Karpas-422 (cell line): ENCODE data around the gene SUGP1. TPM values are rescaled to one million over a fixed set of nuclear protein-coding genes. Genes with fewer than 3 reads are reported as not detected.

Source experiments
- DNase-seq: peaks from one replicate; pipeline ENCODE4 v3.0.0-alpha.2; 2015
- H2AFZ ChIP-seq: fragments of 200-600 bp; sonication (generic); 2 replicates; pipeline ENCODE4 v1.6.1; 2014; ENCODE audit warnings: antibody characterized with exemption, low read length, mixed read lengths
- H3K27ac ChIP-seq: fragments of 200-600 bp; sonication (generic); 2 replicates; pipeline ENCODE4 v1.5.1; 2014; ENCODE audit warnings: mild to moderate bottlenecking, low read length, moderate library complexity
- H3K27me3 ChIP-seq: fragments of 200-600 bp; sonication (generic); 2 replicates; pipeline ENCODE4 v1.6.1; 2014; ENCODE audit warnings: low read length, mixed read lengths
- H3K36me3 ChIP-seq: fragments of 200-600 bp; sonication (generic); 2 replicates; pipeline ENCODE4 v1.6.1; 2014; ENCODE audit warnings: low read length, mixed read lengths; ENCODE audit not compliant: insufficient read depth
- H3K4me1 ChIP-seq: fragments of 200-600 bp; sonication (generic); 2 replicates; pipeline ENCODE4 v1.6.1; 2014; ENCODE audit warnings: mild to moderate bottlenecking, low read length, mixed read lengths
- H3K4me2 ChIP-seq: fragments of 200-600 bp; sonication (generic); 2 replicates; pipeline ENCODE4 v1.6.1; 2014; ENCODE audit warnings: low read length, low read depth, mild to moderate bottlenecking; ENCODE audit not compliant: poor library complexity, severe bottlenecking
- H3K4me3 ChIP-seq: fragments of 200-600 bp; sonication (generic); 2 replicates; pipeline ENCODE4 v1.5.1; 2014; ENCODE audit warnings: mild to moderate bottlenecking, antibody characterized with exemption, low read length, mixed read lengths
- H3K79me2 ChIP-seq: fragments of 200-600 bp; sonication (generic); 2 replicates; pipeline ENCODE4 v1.6.1; 2014; ENCODE audit warnings: mild to moderate bottlenecking, low read length, mixed read lengths
- H3K9ac ChIP-seq: fragments of 200-600 bp; sonication (generic); 2 replicates; pipeline ENCODE4 v1.6.0; 2014; ENCODE audit warnings: low read length
- H3K9me2 ChIP-seq: fragments of 200-600 bp; sonication (generic), shearing (Covaris generic); replicated peaks from 2 replicates; pipeline ENCODE4 v1.6.0; 2014; ENCODE audit warnings: mild to moderate bottlenecking, low read length, moderate library complexity; ENCODE audit not compliant: insufficient read depth
- H3K9me3 ChIP-seq: fragments of 300-700, 200-600 bp; sonication (generic); 2 replicates; pipeline ENCODE4 v1.6.1; 2014; ENCODE audit warnings: low read length, mixed read lengths
- H4K20me1 ChIP-seq: fragments of 200-600 bp; sonication (generic); 2 replicates; pipeline ENCODE4 v1.6.1; 2014; ENCODE audit warnings: mild to moderate bottlenecking, antibody characterized with exemption, low read length, low read depth; ENCODE audit not compliant: insufficient read depth
- total RNA-seq: library from RNA; depleted of rRNA; stranded (reverse); fragments of >200 nt; shearing (Covaris generic); gene quantifications from 2 replicates; pipeline ENCODE4 v1.2.3, GENCODE V29; 2014; ENCODE audit warnings: low replicate concordance

Gene SUGP1
- total RNA-seq, 1 experiment from 2014 or later, result 21.4 TPM

GRCh38 chr19:19321141-19321577 lies 850 bp upstream of the SUGP1 start:
- peaks cover 89% of the 10 kb centered on the region for H3K79me2 ChIP-seq
- H3K4me1 ChIP-seq, result peaks cover 25% of the 10 kb centered on the region
- peak overlapping the region; percentile 76 for H3K27ac ChIP-seq
- no peaks in the 10 kb centered on the region for H4K20me1 ChIP-seq
- peak overlapping the region; percentile 91 for H3K4me2 ChIP-seq
- no peaks in the 10 kb centered on the region for H3K9me2 ChIP-seq
- peak overlapping the region; percentile 91 for H3K4me3 ChIP-seq
- H2AFZ ChIP-seq, result peak overlapping the region; percentile 86; the same call in 1 of the 2 replicates
- H3K36me3 ChIP-seq, result peaks cover 14% of the 10 kb centered on the region
- H3K27me3 ChIP-seq, result no peaks in the 10 kb centered on the region
- peak; percentile 59 for DNase-seq
- peak overlapping the region; percentile 96 for H3K9ac ChIP-seq
- no peaks in the 10 kb centered on the region for H3K9me3 ChIP-seq

DNA sequence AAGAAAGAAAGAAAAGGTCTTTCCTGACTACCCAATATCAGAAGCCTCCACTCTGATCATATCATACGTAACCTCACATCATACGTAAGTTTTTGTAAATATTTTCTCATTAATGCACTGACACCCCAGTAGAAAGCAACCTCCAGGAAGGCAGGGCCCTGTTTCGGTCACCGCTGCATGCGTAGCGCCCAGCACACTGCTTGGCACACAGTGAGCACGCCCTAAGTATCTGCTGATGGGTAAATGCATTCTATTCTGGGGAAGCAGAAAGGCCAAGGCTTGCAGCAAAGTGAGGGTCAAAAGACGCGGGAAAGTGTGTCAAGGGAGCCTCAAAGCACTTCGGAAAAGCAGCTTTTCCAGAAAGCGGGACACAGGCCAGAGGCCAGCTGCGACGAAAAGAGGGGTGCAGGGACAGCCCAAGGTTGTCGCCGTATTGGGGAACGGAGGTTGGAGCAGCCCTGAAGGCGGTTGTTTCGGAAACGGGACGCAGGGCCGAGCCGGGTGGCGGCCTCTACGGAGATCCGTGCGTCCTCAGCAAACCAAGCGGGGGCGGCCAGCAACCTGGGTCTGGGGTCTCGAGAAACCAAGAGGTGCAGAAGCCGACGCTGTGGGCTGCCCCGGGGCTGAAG lies 463 bp downstream of the SUGP1 start:
- peak overlapping the region; percentile 76; the same call in 1 of the 2 replicates for H3K27ac ChIP-seq
- peaks cover 14% of the 10 kb centered on the region for H3K36me3 ChIP-seq
- H4K20me1 ChIP-seq, result no peaks in the 10 kb centered on the region
- H3K4me1 ChIP-seq, result peaks cover 25% of the 10 kb centered on the region
- no peaks in the 10 kb centered on the region for H3K9me2 ChIP-seq
- peaks cover 84% of the 10 kb centered on the region for H3K79me2 ChIP-seq
- no peaks in the 10 kb centered on the region for H3K27me3 ChIP-seq
- no peaks in the 10 kb centered on the region for H3K9me3 ChIP-seq
- no peak overlapping the region; the same call in 1 of the 2 replicates for H2AFZ ChIP-seq
- DNase-seq, result peak; percentile 49
- H3K4me3 ChIP-seq, result peak overlapping the region; percentile 91
- peak overlapping the region; percentile 96 for H3K9ac ChIP-seq
- H3K4me2 ChIP-seq, result peak overlapping the region; percentile 91

DNA sequence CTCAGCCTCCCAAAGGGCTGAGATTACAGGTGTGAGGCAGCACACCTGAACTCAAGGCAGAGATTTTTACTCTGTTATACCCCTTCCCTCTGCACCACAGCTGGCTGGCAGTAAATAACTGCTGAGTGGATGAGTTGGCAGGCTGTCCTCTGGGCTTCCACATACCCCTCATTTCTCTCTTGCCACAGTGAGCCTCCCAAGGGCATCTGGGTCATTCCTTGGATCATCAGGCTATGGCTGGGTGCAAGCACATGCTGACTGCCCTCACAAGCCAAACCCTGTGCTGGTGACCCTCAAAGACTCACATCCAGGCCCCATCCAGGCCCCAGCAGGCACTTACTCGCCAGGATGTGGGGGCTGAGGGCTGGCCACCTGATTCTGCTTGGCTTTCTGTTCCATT lies 4.2 kb downstream of the SUGP1 start:
- Histone ChIP-seq H3K79me2 (peaks cover 52% of the 10 kb centered on the region), H3K4me2 (no peak overlapping the region), H3K36me3 (peaks cover 10% of the 10 kb centered on the region), H3K27me3 (no peaks in the 10 kb centered on the region), H3K9ac (no peak overlapping the region), H2AFZ (no peak overlapping the region), H4K20me1 (no peaks in the 10 kb centered on the region), H3K4me1 (peaks cover 14% of the 10 kb centered on the region), H3K9me3 (no peaks in the 10 kb centered on the region), H3K4me3 (no peak overlapping the region), H3K27ac (no peak overlapping the region), H3K9me2 (no peaks in the 10 kb centered on the region)
- DNase-seq, result no peak

DNA sequence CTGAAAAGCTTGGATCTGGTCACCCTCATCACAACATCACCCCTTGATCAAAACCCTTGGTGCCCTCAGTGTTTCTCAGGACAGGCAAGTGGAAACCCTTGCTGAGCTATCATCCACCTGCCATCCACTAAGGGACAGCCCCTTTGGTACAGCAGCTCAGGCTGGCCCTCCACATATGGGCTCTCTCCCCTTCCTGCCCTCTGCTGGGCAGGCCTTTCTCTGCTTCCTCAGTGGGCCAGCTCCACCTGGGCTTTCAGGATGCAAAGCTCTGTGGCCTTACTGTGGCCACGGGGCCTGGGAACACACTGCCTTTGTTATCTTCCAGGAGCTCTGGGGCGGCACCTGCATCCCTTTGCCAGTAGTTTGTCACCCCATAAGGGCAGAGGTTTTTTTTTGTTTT lies 4.9 kb downstream of the SUGP1 start:
- DNase-seq, result no peak
- peaks cover 49% of the 10 kb centered on the region for H3K79me2 ChIP-seq

DNA sequence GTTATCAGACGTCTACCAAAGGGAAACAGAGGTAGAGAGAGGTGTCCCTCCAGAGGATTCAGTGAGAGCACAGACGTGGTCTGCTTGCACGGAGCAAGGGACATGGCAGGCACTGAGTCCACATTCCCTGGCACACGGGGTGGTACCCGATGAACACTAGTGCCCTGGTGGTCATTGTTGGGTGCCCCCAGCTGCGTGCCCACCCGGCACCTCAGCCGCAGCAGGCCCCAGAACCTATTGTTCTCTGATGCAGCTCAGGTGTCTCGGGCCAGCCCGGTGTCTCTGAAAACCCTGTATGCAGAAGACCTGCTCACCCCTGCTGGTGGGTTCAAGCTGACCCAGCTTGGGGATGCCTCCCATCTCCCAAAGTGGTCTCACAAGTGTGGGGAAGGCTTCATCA lies 11.9 kb downstream of the SUGP1 start:
- Histone ChIP-seq H3K36me3 (peaks cover 8% of the 10 kb centered on the region), H4K20me1 (no peaks in the 10 kb centered on the region)

More for the DNA sequence above, 4.9 kb downstream of the SUGP1 start:
- Histone ChIP-seq H3K36me3 (peaks cover 10% of the 10 kb centered on the region), H2AFZ (no peak overlapping the region), H3K9me3 (no peaks in the 10 kb centered on the region), H3K9ac (no peak overlapping the region), H3K4me2 (no peak overlapping the region), H3K27ac (no peak overlapping the region), H3K9me2 (no peaks in the 10 kb centered on the region), H4K20me1 (no peaks in the 10 kb centered on the region), H3K27me3 (no peaks in the 10 kb centered on the region), H3K4me1 (peaks cover 14% of the 10 kb centered on the region), H3K4me3 (no peak overlapping the region)

DNA sequence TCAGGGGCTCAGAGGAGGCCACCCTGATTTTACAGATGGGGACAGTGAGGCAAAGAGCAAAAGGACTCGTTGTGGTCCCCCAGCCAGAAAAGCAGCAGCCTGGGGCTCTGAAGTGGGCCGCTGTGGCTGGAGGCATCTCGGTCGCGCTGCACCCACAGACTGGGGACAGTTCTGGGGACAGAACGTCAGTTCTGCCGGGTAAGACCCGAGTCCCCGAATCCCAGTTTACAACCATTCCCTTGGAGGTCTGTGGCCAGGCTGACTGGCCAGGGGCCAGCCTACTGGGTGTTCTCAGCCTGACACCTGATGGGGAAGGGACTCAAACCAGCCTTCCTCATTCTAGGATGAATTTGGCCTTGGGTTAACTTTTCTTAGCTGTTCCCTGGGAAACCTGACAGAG lies 14.1 kb downstream of the SUGP1 start:
- H3K36me3 ChIP-seq, result 0 out of 2 replicates have a peak, but pooled peaks cover 2% of the 10 kb centered on the region
- H3K9me2 ChIP-seq, result no peaks in the 10 kb centered on the region
- no peak overlapping the region for H3K27ac ChIP-seq
- no peaks in the 10 kb centered on the region for H4K20me1 ChIP-seq
- no peak for DNase-seq
- H3K9me3 ChIP-seq, result no peaks in the 10 kb centered on the region
- H3K4me1 ChIP-seq, result no peaks in the 10 kb centered on the region
- no peak overlapping the region for H2AFZ ChIP-seq
- H3K4me3 ChIP-seq, result no peak overlapping the region
- H3K79me2 ChIP-seq, result no peaks in the 10 kb centered on the region
- H3K27me3 ChIP-seq, result no peaks in the 10 kb centered on the region
- no peak overlapping the region for H3K4me2 ChIP-seq
- no peak overlapping the region for H3K9ac ChIP-seq

More for the DNA sequence above, 11.9 kb downstream of the SUGP1 start:
- H3K9ac ChIP-seq, result no peak overlapping the region
- H3K27me3 ChIP-seq, result no peaks in the 10 kb centered on the region
- no peak for DNase-seq
- no peak overlapping the region for H3K4me2 ChIP-seq
- no peaks in the 10 kb centered on the region for H3K9me2 ChIP-seq
- H3K4me3 ChIP-seq, result no peak overlapping the region
- no peaks in the 10 kb centered on the region for H3K9me3 ChIP-seq
- H3K4me1 ChIP-seq, result no peaks in the 10 kb centered on the region
- peaks cover 2% of the 10 kb centered on the region; the same call in 1 of the 2 replicates for H3K79me2 ChIP-seq
- no peak overlapping the region for H2AFZ ChIP-seq
- no peak overlapping the region for H3K27ac ChIP-seq

DNA sequence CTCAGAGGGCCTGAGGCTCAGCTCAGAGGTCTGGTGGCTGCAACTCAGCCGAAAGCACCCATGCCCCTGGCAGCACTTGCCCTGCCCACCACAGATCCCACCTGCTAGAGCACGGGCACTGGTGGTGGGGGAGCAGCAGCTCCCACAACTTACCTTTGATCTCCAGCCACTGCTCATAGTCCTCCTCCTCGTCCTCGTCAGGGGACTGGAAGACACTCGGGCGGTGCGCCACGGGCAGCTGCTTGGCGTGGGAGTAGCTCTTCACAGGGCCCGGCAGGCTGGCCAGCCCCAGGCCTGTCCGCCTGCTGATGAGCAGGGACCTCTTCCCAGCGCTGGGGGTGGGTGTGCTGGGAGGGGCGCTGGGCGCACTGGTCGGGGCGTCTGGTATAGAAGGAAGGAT lies 14.6 kb downstream of the SUGP1 start:
- no peaks in the 10 kb centered on the region for H3K4me1 ChIP-seq
- H2AFZ ChIP-seq, result no peak overlapping the region
- no peak overlapping the region for H3K4me3 ChIP-seq
- no peak overlapping the region for H3K4me2 ChIP-seq
- H3K9me3 ChIP-seq, result no peaks in the 10 kb centered on the region
- no peak overlapping the region for H3K9ac ChIP-seq
- DNase-seq, result no peak
- no peaks in the 10 kb centered on the region for H4K20me1 ChIP-seq
- no peaks in the 10 kb centered on the region for H3K79me2 ChIP-seq
- H3K27me3 ChIP-seq, result no peaks in the 10 kb centered on the region
- H3K27ac ChIP-seq, result no peak overlapping the region
- no peaks in the 10 kb centered on the region for H3K9me2 ChIP-seq
- H3K36me3 ChIP-seq, result 0 out of 2 replicates have a peak, but pooled peaks cover 2% of the 10 kb centered on the region

DNA sequence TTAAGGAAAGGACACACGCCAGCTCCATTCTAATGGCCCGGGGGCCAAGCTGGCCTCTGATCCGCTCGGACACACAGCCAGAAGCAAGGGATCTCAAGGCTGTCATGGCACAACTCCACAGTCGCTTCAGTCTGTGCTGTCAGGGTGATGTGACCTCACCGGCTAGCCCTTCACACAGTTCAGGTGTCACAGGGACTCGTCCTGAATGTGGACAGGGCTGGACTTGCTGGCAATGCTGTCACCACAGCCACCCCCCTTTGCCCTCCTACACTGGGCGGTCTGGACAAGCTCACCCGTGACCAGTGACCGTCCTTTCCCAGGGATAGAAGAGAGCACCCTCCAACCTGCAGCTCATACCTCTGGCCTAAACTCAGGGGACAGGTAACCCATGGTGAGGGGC lies 15.2 kb downstream of the SUGP1 start:
- Histone ChIP-seq H3K9me2 (no peaks in the 10 kb centered on the region), H3K4me1 (no peaks in the 10 kb centered on the region), H3K9ac (no peak overlapping the region), H2AFZ (no peak overlapping the region), H3K9me3 (no peaks in the 10 kb centered on the region), H3K27me3 (no peaks in the 10 kb centered on the region), H3K27ac (no peak overlapping the region), H4K20me1 (no peaks in the 10 kb centered on the region), H3K4me2 (no peak overlapping the region), H3K4me3 (no peak overlapping the region), H3K36me3 (0 out of 2 replicates have a peak, but pooled peaks cover 2% of the 10 kb centered on the region), H3K79me2 (no peaks in the 10 kb centered on the region)
- no peak for DNase-seq
